ENCODE data around the gene CDH23.

DNA sequence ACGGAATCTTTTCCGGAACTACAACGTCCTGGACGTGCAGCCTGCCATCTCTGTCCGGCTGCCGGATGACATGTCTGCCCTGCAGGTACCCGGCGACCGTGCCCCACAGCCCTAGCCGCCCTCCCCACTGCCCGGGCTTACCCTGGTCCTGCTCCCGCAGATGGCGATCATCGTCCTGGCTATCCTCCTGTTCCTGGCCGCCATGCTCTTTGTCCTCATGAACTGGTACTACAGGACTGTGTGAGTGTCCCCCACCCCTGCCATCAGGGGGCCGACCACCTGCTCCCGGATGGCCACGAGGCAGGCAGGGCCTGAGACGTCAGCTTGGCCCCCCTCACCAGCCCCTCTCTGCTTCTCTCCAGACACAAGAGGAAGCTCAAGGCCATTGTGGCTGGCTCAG, 414.6 kb downstream of the CDH23 start:
- TF ChIP-seq, protein P1, sequence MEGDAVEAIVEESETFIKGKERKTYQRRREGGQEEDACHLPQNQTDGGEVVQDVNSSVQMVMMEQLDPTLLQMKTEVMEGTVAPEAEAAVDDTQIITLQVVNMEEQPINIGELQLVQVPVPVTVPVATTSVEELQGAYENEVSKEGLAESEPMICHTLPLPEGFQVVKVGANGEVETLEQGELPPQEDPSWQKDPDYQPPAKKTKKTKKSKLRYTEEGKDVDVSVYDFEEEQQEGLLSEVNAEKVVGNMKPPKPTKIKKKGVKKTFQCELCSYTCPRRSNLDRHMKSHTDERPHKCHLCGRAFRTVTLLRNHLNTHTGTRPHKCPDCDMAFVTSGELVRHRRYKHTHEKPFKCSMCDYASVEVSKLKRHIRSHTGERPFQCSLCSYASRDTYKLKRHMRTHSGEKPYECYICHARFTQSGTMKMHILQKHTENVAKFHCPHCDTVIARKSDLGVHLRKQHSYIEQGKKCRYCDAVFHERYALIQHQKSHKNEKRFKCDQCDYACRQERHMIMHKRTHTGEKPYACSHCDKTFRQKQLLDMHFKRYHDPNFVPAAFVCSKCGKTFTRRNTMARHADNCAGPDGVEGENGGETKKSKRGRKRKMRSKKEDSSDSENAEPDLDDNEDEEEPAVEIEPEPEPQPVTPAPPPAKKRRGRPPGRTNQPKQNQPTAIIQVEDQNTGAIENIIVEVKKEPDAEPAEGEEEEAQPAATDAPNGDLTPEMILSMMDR (conservative IDR thresholded peaks at IDR 0.05 in 1 of 2, IDR thresholded peaks at IDR 0.05 in 1 of 2; ENCODE audit: extremely low read depth in 1 of 2, insufficient read depth in 1 of 2, low read depth in 1 of 2, low read length in 2 of 2), result no peak
- TF ChIP-seq EZH2 (IDR thresholded peaks at IDR 0.05; ENCODE audit: borderline replicate concordance, low read length), result no peak
